Omental fat pad (tissue), 4 donors: ENCODE measurements around the gene DCTN1. TPM values are rescaled to one million over a fixed set of nuclear protein-coding genes. Genes with fewer than 3 reads are reported as not detected.

ENCODE experiments used
- ATAC-seq: fragments of 150-250 bp; one replicate; pipeline ENCODE4 v1.9.1; 2016; ENCODE audit warnings: mild to moderate bottlenecking, moderate library complexity; ENCODE audit not compliant: low FRiP score
- DNase-seq: peaks from one replicate; pipeline ENCODE4 v3.0.0-alpha.2; 2019; ENCODE audit warnings: low spot score
- CTCF ChIP-seq, 3 donors: fragments of 450-650 bp; IDR thresholded peaks; one replicate each; pipeline ENCODE4 v1.5.1; 2016 to 2017; ENCODE audit warnings: antibody characterized with exemption in 3 of 3, mild to moderate bottlenecking in 3 of 3, moderate library complexity in 2 of 3
- total RNA-seq, 4 donors: library from RNA; depleted of rRNA; stranded (reverse); fragments of >200 nt; gene quantifications; one replicate each; pipeline ENCODE4 v1.1.0, GENCODE V29; 2016

The DCTN1 gene
- total RNA-seq, 4 donors from 2014 or later, result 83.1 to 122 (median 114) TPM

GRCh38 chr2:74373221-74373676 lies 6.9 kb downstream of the DCTN1 start:
- DNase-seq (no peak), ATAC-seq (no peak)
- no peak for TF ChIP-seq CTCF (IDR thresholded peaks at IDR 0.05)

GRCh38 chr2:74372674-74373073 lies 7.4 kb downstream of the DCTN1 start:
- no peak for TF ChIP-seq CTCF (IDR thresholded peaks at IDR 0.05)
- DNase-seq (no peak), ATAC-seq (no peak)

- no peak for ATAC-seq
- TF ChIP-seq CTCF (IDR thresholded peaks at IDR 0.05), result no peak
- no peak for DNase-seq
Measured at GRCh38 chr2:74371421-74371820, 8.7 kb downstream of the DCTN1 start.

GRCh38 chr2:74369976-74370375 lies 10.1 kb downstream of the DCTN1 start:
- DNase-seq, result no peak
- TF ChIP-seq CTCF (IDR thresholded peaks at IDR 0.05), result no peak
- ATAC-seq, result no peak

- no peak for ATAC-seq
- no peak for DNase-seq
- TF ChIP-seq CTCF (IDR thresholded peaks at IDR 0.05), result no peak
Measured at GRCh38 chr2:74368499-74368898, 11.6 kb downstream of the DCTN1 start.

- no peak for DNase-seq
- no peak for ATAC-seq
- TF ChIP-seq CTCF (IDR thresholded peaks at IDR 0.05), result no peak
Measured at GRCh38 chr2:74367789-74368188, 12.3 kb downstream of the DCTN1 start.

GRCh38 chr2:74366036-74366435 lies 14.1 kb downstream of the DCTN1 start:
- DNase-seq, result no peak
- no peak for TF ChIP-seq CTCF (IDR thresholded peaks at IDR 0.05)
- ATAC-seq, result no peak
